IMR-90 (cell line): ENCODE data around the gene SPATA32. TPM values are rescaled to one million over a fixed set of nuclear protein-coding genes. Genes with fewer than 3 reads are reported as not detected.

Experiments
- ATAC-seq: fragments of 200-7000 bp; cut with Tn5 transposase; 2 replicates; pipeline ENCODE4 v1.9.1; 2020; ENCODE audit warnings: low read depth, mild to moderate bottlenecking, moderate library complexity
- BruUV-seq: library from RNA; stranded (reverse); fragments of 400-500 nt; replicated peaks from 2 replicates; lab custom pipeline; 2021; lab: Mats Ljungman, UMichigan
- CTCF ChIA-PET: fragments of 300-600 bp; formaldehyde crosslinking; extraction: SDS; loops from one replicate; lab custom pipeline; 2021; ENCODE audit warnings: antibody characterized with exemption; lab: Yijun Ruan, JAX
- POLR2A ChIA-PET: fragments of 300-600 bp; sonication (Branson Sonifier 250); formaldehyde crosslinking; loops from one replicate; lab custom pipeline; 2022; ENCODE audit warnings: antibody characterized with exemption; ENCODE audit not compliant: unreplicated experiment; lab: Charles Lee
- DNase-seq: peaks from one replicate; pipeline ENCODE4 v3.0.0; 2013
- H2AFZ ChIP-seq: replicated peaks from 2 replicates; pipeline ENCODE3; 2013; ENCODE audit warnings: low read length, mild to moderate bottlenecking; ENCODE audit not compliant: poor library complexity
- H2AK5ac ChIP-seq: 2 replicates; pipeline ENCODE4 v1.6.1; 2013; ENCODE audit warnings: low read depth, low read length, inconsistent platforms
- H2AK9ac ChIP-seq: replicated peaks from 2 replicates; pipeline ENCODE3; 2013; ENCODE audit warnings: mild to moderate bottlenecking, low read depth, low read length, moderate library complexity; ENCODE audit not compliant: poor library complexity
- H2BK120ac ChIP-seq: 2 replicates; pipeline ENCODE4 v1.6.1; 2013; ENCODE audit warnings: low read depth, low read length, inconsistent platforms
- H2BK15ac ChIP-seq: 3 replicates; pipeline ENCODE4 v1.6.1; 2013; ENCODE audit warnings: low read depth, low read length, inconsistent platforms
- H2BK20ac ChIP-seq: 2 replicates; pipeline ENCODE4 v1.6.1; 2013; ENCODE audit warnings: low read depth, mild to moderate bottlenecking, inconsistent platforms, low read length, moderate library complexity
- H2BK5ac ChIP-seq: 2 replicates; pipeline ENCODE4 v1.6.1; 2013; ENCODE audit warnings: mild to moderate bottlenecking, low read depth, low read length, inconsistent platforms; ENCODE audit not compliant: poor library complexity, severe bottlenecking
- H3K14ac ChIP-seq: replicated peaks from 2 replicates; pipeline ENCODE4 v1.6.1; 2013; ENCODE audit warnings: low read depth, low read length, inconsistent platforms
- H3K18ac ChIP-seq: 2 replicates; pipeline ENCODE4 v1.6.1; 2013; ENCODE audit warnings: low read depth, low read length, control low read depth
- H3K23ac ChIP-seq: 2 replicates; pipeline ENCODE4 v1.6.1; 2013; ENCODE audit warnings: low read depth, low read length, inconsistent platforms
- H3K27ac ChIP-seq: 2 replicates; pipeline ENCODE4 v1.5.1; 2013; ENCODE audit warnings: mild to moderate bottlenecking, control low read depth, low read length; ENCODE audit not compliant: insufficient read depth
- H3K27me3 ChIP-seq: 2 replicates; pipeline ENCODE4 v1.6.1; 2013; ENCODE audit warnings: low read length; ENCODE audit not compliant: control insufficient read depth, insufficient read depth
- H3K36me3 ChIP-seq: 2 replicates; pipeline ENCODE4 v1.6.1; 2013; ENCODE audit warnings: low read length, mixed read lengths; ENCODE audit not compliant: control insufficient read depth, insufficient read depth
- H3K4ac ChIP-seq: 2 replicates; pipeline ENCODE4 v1.6.1; 2013; ENCODE audit warnings: low read depth, low read length, inconsistent platforms
- H3K4me1 ChIP-seq: 2 replicates; pipeline ENCODE4 v1.6.1; 2013; ENCODE audit warnings: low read length, mixed read lengths; ENCODE audit not compliant: control insufficient read depth, insufficient read depth
- H3K4me2 ChIP-seq: 2 replicates; pipeline ENCODE4 v1.6.1; 2013; ENCODE audit warnings: low read depth, mild to moderate bottlenecking, control low read depth, low read length, moderate library complexity
- H3K4me3 ChIP-seq: 2 replicates; pipeline ENCODE4 v1.5.1; 2013; ENCODE audit warnings: low read depth, mild to moderate bottlenecking, control low read depth, low read length, moderate library complexity; ENCODE audit not compliant: insufficient read depth
- H3K56ac ChIP-seq: 2 replicates; pipeline ENCODE4 v1.6.1; 2013; ENCODE audit warnings: low read length, inconsistent platforms; ENCODE audit not compliant: insufficient read depth; ENCODE audit errors: extremely low read depth
- H3K79me1 ChIP-seq, 2 experiments: 2 replicates each; pipeline ENCODE4 v1.6.1; 2013; ENCODE audit warnings: low read length in 2 of 2, inconsistent platforms in 1 of 2, low read depth in 1 of 2
- H3K9ac ChIP-seq: 2 replicates; pipeline ENCODE4 v1.6.1; 2013; ENCODE audit warnings: low read depth, low read length, control low read depth
- H3K9me1 ChIP-seq: 2 replicates; pipeline ENCODE4 v1.6.1; 2013; ENCODE audit warnings: low read length, inconsistent platforms; ENCODE audit not compliant: insufficient read depth
- H3K9me3 ChIP-seq: 2 replicates; pipeline ENCODE4 v1.6.1; 2013; ENCODE audit warnings: low read length; ENCODE audit not compliant: control insufficient read depth, insufficient read depth
- H4K20me1 ChIP-seq: 2 replicates; pipeline ENCODE4 v1.6.1; 2013; ENCODE audit warnings: low read length, inconsistent platforms; ENCODE audit not compliant: insufficient read depth
- H4K5ac ChIP-seq: 2 replicates; pipeline ENCODE4 v1.6.1; 2013; ENCODE audit warnings: mild to moderate bottlenecking, low read depth, low read length, control low read depth
- H4K8ac ChIP-seq, 2 experiments: 2 replicates each; pipeline ENCODE4 v1.6.1; 2013; ENCODE audit warnings: low read depth in 2 of 2, low read length in 2 of 2, control low read depth in 1 of 2, inconsistent platforms in 1 of 2
- H4K91ac ChIP-seq: 2 replicates; pipeline ENCODE4 v1.6.1; 2013; ENCODE audit warnings: low read depth, low read length, inconsistent platforms; ENCODE audit not compliant: insufficient read depth
- BHLHE40 ChIP-seq: fragments of 150-350 bp; IDR thresholded peaks from 2 replicates; pipeline ENCODE4 v1.6.1; 2016; ENCODE audit warnings: mild to moderate bottlenecking, low read depth, low read length
- CEBPB ChIP-seq: IDR thresholded peaks from 2 replicates; pipeline ENCODE4 v1.6.1; 2012; ENCODE audit warnings: low read depth, low read length, improper control_type of control experiment
- ELK1 ChIP-seq: fragments of 150-350 bp; IDR thresholded peaks from 2 replicates; pipeline ENCODE4 v1.6.1; 2016; ENCODE audit warnings: low read depth, mild to moderate bottlenecking, low read length, moderate library complexity, borderline replicate concordance
- FOS ChIP-seq: fragments of 150-350 bp; IDR thresholded peaks from 2 replicates; pipeline ENCODE4 v1.6.1; 2016; ENCODE audit warnings: low read depth, low read length
- MAFK ChIP-seq: IDR thresholded peaks from 2 replicates; pipeline ENCODE4 v1.6.1; 2012; ENCODE audit warnings: low read depth, low read length, improper control_type of control experiment
- MXI1 ChIP-seq: IDR thresholded peaks from 2 replicates; pipeline ENCODE4 v1.6.1; 2012; ENCODE audit warnings: low read depth, mild to moderate bottlenecking, low read length, moderate library complexity, borderline replicate concordance
- NFE2L2 ChIP-seq: fragments of 150-350 bp; IDR thresholded peaks from 2 replicates; pipeline ENCODE4 v1.6.1; 2016; ENCODE audit warnings: low read depth, mild to moderate bottlenecking, low read length
- RAD21 ChIP-seq: IDR thresholded peaks from 2 replicates; pipeline ENCODE4 v1.6.1; 2012; ENCODE audit warnings: low read length, improper control_type of control experiment
- RCOR1 ChIP-seq: IDR thresholded peaks from 2 replicates; pipeline ENCODE4 v1.6.1; 2012; ENCODE audit warnings: mild to moderate bottlenecking, low read length, improper control_type of control experiment; ENCODE audit not compliant: insufficient replicate concordance
- USF2 ChIP-seq: fragments of 150-350 bp; IDR thresholded peaks from 2 replicates; pipeline ENCODE4 v1.6.1; 2017; ENCODE audit warnings: mild to moderate bottlenecking, antibody characterized with exemption, low read length, low read depth
- WGBS, 2 experiments: methylation state at CpG; one replicate each; pipeline versions ENCODE4 v1.1.5 to v1.1.7; 2013; ENCODE audit warnings: missing lambda C conversion rate in 2 of 2; ENCODE audit not compliant: insufficient read length in 1 of 2; ENCODE audit errors: extremely low coverage in 2 of 2; 5-methylcytosine and 5-hydroxymethylcytosine counted together
- dilution Hi-C: fragments of 300-500 bp; cut with HindIII; formaldehyde crosslinking; loops from one replicate; pipeline ENCODE4 v1.14.3; 2018; ENCODE audit warnings: low sequenced_read_pairs; ENCODE audit not compliant: unreplicated experiment
- in situ Hi-C: fragments of 300-500 bp; cut with MboI; formaldehyde crosslinking; loops from 3 replicates; pipeline ENCODE4 v1.14.3; 2019; ENCODE audit warnings: low sequenced_read_pairs, inconsistent platforms, mixed read lengths
- intact Hi-C: fragments of 100-400 bp; cut with micrococcal nuclease; formaldehyde crosslinking; loops from 2 replicates; pipeline ENCODE4 v1.10.0; 2022
- polyA plus RNA-seq, 3 experiments: library from polyadenylated mRNA; depleted of rRNA; stranded (reverse); fragments of >200 nt; gene quantifications; 2 replicates each; pipeline ENCODE4 v1.2.3, GENCODE V29; 2012; ENCODE audit warnings: low replicate concordance in 1 of 3
- total RNA-seq: library from RNA; depleted of rRNA; stranded (reverse); fragments of >200 nt; gene quantifications from 2 replicates; pipeline ENCODE4 v1.2.3, GENCODE V29; 2012
- TF ChIP-seq, protein P1 (sequence below): conservative IDR thresholded peaks from 2 replicates; pipeline ENCODE4 v1.5.1; 2012; ENCODE audit warnings: mild to moderate bottlenecking, low read depth, low read length, improper control_type of control experiment

Gene SPATA32
- total and polyA plus RNA-seq, 2 of the 4 experiments (the other 2 are of a cell fraction), result 0.18 TPM; not detected in 1

DNA sequence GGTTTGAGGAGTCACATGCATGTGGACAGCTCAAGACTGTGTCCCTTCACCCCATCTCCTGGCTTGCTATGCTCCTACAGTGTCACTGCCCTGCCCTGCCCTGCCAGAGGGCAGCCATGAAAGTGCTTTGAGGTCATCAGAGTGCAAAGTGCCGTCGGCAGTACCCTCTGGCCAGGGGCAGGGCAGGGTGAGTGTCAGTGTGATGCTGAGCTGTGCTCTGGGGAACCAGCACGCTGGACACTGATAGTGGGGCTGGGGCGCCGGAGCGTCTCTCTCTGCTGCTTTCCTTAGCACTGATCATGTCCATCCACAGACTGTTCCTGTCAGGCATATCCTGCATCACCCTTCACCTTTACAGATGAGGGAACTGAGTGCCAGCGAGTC, 1.6 kb upstream of the SPATA32 start:
- peaks cover 3% of the 10 kb centered on the region; the same call in 1 of the 2 replicates for H3K9me1 ChIP-seq
- H4K5ac ChIP-seq, result no peak overlapping the region
- H2AK9ac ChIP-seq, result no peak overlapping the region
- no peak overlapping the region for H2AFZ ChIP-seq
- no peak overlapping the region for H2BK15ac ChIP-seq
- no TSS peak for BruUV-seq
- peak; percentile 5; the same call in 1 of the 2 replicates for ATAC-seq
- intact Hi-C loops, result no loop called here
- no peak overlapping the region for H3K56ac ChIP-seq
- no peak for TF ChIP-seq NFE2L2
- no peak for TF ChIP-seq MXI1
- no peak for TF ChIP-seq CEBPB
- TF ChIP-seq RCOR1, result no peak
- no peak for TF ChIP-seq RAD21
- TF ChIP-seq BHLHE40, result no peak
- TF ChIP-seq USF2, result no peak
- no peak for TF ChIP-seq ELK1
- TF ChIP-seq FOS, result no peak
- TF ChIP-seq MAFK, result no peak
- TF ChIP-seq, protein P1, sequence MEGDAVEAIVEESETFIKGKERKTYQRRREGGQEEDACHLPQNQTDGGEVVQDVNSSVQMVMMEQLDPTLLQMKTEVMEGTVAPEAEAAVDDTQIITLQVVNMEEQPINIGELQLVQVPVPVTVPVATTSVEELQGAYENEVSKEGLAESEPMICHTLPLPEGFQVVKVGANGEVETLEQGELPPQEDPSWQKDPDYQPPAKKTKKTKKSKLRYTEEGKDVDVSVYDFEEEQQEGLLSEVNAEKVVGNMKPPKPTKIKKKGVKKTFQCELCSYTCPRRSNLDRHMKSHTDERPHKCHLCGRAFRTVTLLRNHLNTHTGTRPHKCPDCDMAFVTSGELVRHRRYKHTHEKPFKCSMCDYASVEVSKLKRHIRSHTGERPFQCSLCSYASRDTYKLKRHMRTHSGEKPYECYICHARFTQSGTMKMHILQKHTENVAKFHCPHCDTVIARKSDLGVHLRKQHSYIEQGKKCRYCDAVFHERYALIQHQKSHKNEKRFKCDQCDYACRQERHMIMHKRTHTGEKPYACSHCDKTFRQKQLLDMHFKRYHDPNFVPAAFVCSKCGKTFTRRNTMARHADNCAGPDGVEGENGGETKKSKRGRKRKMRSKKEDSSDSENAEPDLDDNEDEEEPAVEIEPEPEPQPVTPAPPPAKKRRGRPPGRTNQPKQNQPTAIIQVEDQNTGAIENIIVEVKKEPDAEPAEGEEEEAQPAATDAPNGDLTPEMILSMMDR, result no peak
- no peaks in the 10 kb centered on the region for H3K27me3 ChIP-seq
- DNase-seq, result no peak
- dilution Hi-C loops, result no loop called here
- ChIA-PET POLR2A (no interaction called here), CTCF (no interaction called here)
- H2BK5ac ChIP-seq, result no peak overlapping the region
- peaks cover 27% of the 10 kb centered on the region for H3K4me1 ChIP-seq
- no peak overlapping the region for H3K27ac ChIP-seq
- peaks cover 44% of the 10 kb centered on the region for H3K36me3 ChIP-seq
- in situ Hi-C loops, result no loop called here
- no peak overlapping the region for H4K91ac ChIP-seq
- H4K20me1 ChIP-seq, result peaks cover 12% of the 10 kb centered on the region
- H3K9me3 ChIP-seq, result no peaks in the 10 kb centered on the region
- H3K9ac ChIP-seq, result no peak overlapping the region
- no peak overlapping the region for H2BK120ac ChIP-seq
- no peak overlapping the region for H3K4ac ChIP-seq
- no peak overlapping the region for H4K8ac ChIP-seq
- H3K14ac ChIP-seq, result no peak overlapping the region
- no peak overlapping the region for H3K4me2 ChIP-seq
- no peak overlapping the region for H3K23ac ChIP-seq
- 100% methylated on average over 3 of the region's 7 CpGs; no CpG with 5 or more reads in 1 of the 2 experiments for WGBS, 2 experiments
- H3K18ac ChIP-seq, result no peak overlapping the region
- no peak overlapping the region for H3K4me3 ChIP-seq
- H2BK20ac ChIP-seq, result no peak overlapping the region
- no peaks in the 10 kb centered on the region; a peak in 1 of 4 replicates for H3K79me1 ChIP-seq
- no peak overlapping the region for H2AK5ac ChIP-seq
